ENCODE data around the gene PHF5A.
"Not testable (repeated sequence)": the region's sequence is repeated elsewhere in the genome, so short reads cannot be mapped to it uniquely, and the experiment has no call there.

The PHF5A gene

DNA sequence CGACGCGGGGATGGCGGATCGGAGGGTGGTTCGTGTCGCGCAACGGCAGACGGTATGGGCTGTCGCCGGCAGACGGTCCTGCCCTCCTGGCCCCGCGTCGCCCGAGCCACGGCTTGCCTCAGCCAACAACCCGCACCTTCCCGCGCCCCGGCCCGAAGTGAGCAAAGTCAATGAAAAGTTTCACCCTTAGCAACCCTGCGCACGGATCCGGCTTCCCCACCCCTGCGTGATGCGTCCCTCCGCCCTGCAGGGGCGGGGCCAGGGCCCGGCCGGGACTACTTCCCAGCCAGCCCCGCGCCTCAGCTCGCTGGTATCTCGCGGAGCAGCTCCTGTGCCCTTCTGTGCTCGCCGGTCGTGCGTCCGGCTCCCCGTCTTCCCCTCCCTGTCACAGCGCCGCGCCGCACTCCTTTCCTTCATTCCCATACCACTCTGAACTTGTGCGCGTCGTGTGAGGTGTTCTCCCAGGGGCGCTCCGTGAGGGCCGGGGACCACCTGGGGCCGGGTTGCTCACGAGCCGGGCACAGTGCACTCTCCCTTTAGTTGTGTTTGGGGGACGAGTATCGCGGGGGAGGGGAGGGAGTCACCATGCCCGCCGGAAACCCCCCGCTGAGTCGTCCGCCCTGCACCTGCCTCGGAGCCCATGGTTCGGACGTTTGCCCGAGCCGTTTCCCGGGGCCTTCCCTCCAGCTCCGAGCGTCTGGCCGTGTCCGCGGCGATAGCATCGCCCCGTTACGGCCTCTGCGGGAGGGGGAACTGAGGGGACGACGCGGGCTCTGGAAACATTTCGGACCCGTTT, 21.7 kb downstream of the PHF5A start, which contains the start of gene TOB2:
Gene TOB2 (minus strand): TSS at position 163 of the 796 bp plus-strand sequence. CDS start 9,456 bp downstream, outside the sequence.
- DNase-seq: peak; percentile 84

DNA sequence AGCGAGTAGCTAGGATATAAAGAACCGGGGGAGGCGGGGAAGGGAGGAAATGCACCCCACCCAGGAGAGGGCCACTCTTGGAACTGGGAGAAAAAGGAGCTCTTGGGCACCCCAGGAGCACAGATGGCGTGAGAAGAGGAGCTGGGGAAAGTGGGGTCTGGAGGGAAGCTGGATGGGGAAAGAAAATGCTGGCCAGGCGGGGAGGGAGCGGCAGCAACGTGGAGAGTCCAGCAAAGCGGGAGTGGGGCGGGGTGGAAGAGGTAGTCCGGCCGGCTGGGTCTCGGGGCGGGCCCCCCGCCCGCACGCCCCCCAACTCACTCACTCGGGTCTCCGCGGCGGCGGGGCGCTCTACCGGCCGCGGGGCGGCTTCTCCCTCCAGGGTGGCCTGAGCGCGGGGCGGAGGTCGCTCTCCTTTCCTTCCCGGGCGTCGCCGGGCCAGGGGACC, 22.4 kb downstream of the PHF5A start:
- DNase-seq: no peak

DNA sequence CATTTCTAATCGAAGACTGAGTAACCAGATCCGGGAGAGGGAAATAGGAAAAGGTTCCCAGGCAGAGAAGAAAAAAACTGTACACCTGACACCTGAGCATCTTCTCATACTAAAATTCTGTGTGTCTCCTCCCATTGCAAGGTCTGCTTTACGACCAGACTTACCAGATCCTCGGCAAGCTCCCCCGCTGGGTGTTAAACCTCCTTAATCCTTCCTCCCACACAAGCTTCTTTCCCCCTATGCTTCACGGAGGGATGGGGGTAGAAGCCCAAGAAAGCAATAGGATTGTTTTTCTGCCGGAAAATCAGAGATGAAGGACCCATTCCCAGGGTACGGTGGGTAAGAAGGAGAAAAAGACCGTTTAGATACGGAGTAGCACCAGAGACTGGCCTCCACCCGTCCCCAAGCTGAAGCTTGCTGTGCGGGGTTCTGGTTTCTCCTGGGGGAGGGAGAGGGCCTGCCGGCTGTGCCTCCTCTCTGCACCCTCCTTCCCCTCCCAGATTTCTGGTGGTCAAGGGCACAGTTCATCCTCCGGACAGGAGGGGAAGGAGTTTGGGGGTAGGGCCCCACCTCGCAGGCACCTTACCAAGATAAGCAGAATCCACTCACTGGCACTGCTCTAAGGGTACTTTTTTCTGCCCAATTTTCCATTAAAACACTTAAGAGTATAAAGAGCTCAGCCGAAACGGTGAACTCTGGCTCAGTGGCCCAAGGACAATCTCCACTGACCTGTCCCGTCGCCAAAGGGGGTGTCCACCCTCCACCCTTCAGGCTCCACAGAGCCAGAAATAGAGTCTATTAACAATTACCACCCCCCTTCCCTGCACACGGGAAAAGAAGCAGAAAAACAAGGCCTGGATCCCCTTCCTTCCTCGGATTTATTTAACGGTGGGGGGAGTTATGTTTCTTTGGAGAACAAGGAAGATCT, 23.1 kb downstream of the PHF5A start:
- DNase-seq: no peak

DNA sequence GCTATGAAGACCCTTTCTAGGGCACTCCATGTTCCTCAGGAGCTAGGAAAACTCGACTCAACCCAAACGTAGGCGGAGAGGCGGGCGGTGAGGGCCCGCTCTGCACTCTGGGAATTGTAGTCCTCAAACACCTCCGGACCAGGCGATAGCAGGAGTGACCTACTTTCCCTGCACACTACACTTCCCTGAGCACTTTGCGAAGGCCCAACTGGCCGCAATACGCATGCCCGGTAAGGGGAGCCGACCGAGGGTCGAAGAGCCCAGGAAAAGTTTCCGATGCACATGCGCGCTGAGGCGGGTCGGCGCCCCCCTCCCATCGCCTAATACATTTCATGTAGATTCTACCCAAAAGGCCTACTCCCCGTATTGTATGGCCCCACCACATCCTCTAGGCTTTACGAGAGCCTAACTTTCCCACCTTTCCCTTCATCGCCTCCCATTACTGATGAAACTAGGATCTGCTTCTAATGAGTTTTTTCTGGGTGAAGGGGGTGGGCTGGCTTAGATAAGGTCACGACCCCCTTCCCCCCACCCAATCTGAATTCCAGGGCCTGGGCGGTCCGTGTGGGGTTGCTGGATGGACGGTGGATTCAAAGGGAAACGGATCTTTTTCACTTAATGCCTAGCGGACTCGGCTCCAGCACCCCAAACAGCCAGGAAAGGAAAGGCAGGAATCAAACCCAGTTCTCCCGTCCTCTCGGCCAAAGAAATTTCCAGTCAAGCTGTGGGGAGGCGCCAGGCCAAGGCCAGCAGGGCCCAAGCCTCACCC, 23.9 kb downstream of the PHF5A start:
- peak; percentile 97 for DNase-seq

DNA sequence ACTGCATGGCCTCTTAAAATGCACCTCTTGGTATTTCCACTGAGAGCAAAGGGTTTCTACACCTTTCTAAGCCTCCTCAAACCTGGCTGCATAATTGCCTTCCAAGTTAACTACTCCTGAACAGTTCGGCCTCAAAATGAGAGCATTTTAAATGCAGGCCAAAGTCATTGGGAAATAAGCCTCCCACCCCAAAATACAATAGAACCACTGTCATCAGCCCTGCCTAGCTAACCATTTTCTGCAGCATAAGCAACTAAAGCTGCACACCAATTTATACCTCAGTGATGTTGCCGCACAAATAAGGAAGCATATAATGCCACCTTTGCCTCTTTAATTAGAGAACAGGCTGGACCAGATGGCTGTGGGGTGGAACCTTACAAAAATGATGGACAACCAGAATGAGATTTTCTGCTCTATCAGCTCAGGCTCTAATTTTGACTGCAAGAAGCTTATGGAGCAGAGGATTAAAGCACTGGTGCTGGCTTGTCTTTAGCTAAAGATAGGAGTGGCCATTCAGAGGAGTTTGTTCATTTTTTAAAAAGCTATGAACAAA, 26.2 kb downstream of the PHF5A start:
- no peak for DNase-seq

GRCh38 chr22:41440511-41440910, 28.0 kb downstream of the PHF5A start:
- DNase-seq: not testable (repeated sequence)

DNA sequence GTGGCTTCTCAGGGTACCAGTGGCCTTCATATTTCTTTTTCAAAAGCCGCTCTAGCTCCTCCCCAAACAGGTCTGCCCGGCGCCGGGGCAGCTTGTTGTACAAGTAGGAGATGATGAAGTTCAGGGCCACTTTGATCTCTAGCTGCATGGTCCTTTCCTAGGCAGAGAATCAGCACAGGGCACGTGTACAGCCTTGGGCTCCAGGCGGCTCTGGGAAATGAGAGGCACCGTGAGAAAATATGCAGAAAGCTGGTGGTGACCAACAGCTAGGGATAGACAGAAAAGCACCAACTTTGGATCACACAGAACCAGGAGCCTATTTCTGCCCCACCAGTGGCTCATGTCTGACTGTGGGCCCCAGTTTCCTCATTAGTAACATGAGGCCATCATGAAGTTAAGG, 31.3 kb downstream of the PHF5A start:
- no peak for DNase-seq

DNA sequence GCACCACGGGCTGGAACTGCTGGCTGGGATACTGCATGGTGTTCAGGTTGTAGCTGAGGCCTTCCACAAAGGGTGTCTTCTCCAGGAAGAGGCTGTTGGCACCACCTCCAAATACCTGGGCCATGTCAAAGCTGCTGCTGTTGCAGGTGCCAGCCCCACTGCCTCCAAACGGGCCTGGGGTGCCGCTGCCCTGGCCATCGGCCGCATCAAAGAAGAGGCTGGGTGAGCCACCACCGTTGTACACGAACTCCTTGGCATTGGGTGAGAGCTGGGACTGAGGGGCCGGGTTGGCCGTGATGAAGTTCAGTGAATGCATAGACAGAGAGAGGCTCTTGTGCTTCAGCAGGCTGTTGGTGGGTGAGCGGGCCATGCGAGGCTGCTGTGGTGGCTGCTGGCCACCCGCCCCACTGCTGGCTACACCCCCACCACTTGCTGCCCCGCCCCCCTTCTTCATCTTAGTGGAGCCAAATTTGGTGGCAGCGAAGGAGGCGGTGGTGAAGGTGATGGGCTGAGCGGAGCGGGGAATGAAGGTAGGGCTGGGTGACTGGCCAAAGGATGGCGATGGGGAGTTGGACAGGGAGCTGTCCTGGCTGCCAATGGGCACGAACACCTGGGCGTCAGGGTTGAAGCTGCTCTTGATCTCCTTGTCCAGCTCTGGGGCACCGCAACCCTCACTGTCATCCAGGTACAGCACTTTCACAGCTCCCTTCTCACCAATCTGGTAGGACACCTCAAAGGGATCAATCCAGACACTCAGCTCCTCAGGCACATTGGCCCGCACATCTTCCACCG, 32.0 kb downstream of the PHF5A start:
- DNase-seq: no peak

GRCh38 chr22:41435560-41435959, 32.9 kb downstream of the PHF5A start:
- no peak for DNase-seq

DNA sequence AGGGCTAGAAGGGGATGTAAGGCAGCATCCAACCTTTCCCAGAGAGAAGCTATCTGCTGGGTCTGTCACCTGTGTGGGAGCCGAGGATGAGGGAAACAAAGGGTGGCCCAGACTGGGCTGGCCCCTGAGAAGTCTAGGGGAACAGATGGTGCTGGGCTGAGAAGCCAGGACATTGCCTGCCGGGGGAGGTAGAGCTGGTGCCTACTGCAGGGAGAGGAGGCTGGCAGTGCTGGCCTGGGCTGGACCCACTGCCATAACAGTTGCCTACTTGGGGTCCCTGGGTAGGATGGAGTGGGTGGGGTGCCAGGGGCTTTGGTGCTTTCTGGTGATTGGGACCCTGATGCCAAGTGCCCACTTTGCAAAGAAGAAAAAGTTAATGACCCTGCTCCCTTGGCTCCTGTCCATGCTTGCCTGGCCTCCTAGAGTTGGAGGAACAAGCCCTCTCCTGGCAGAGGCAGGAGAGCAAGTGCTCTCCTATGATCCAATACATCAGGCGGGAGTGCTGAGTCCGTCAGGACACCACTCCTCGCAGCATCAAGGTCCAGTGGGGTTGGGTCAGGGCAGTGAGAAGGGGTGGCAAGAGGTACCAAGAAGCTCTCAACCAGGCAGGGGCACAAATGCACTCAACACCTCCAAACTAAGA, 34.0 kb downstream of the PHF5A start:
- not testable (repeated sequence) for DNase-seq

DNA sequence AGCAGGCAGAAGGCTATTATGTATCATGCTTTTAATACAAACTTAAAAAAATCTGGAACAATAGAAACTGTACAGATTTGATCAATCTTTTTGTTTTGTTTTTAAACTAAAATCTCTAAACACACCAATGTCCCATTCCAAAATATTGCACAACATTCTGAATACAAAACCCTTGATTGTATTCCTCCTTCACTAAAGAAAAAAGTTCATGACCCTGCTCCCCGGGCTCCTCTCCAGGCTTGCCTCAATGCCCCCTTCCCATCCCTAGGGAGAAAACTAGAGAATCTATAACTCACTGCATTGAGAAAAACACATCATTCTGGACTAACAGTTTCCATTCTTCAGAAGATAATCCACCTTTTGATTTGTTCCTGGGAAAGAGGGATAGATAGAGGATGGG, 35.0 kb downstream of the PHF5A start:
- not testable (repeated sequence) for DNase-seq

DNA sequence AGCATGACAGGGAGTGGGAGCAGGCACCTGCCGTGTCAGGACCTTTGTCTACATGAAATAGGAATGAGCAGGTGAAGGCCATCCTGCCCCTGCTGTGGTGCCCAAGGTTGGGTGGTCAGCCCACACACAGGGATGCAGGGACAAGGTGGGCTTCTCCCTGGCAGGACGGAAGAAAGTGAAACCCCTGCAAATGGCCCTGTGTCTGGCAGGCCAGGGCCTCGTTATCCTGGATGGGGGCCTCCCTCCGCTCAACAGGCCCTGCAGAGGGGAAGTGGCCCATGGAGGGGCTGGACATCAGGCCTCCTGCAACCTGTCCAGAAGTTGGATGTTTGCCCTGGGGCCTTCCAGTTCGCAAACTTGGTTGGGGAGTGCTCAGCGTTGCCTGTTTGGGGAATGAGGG, 36.8 kb downstream of the PHF5A start:
- no peak for DNase-seq

- DNase-seq: no peak
These were observed 38.5 kb downstream of the PHF5A start for GRCh38 chr22:41429951-41430332.

DNA sequence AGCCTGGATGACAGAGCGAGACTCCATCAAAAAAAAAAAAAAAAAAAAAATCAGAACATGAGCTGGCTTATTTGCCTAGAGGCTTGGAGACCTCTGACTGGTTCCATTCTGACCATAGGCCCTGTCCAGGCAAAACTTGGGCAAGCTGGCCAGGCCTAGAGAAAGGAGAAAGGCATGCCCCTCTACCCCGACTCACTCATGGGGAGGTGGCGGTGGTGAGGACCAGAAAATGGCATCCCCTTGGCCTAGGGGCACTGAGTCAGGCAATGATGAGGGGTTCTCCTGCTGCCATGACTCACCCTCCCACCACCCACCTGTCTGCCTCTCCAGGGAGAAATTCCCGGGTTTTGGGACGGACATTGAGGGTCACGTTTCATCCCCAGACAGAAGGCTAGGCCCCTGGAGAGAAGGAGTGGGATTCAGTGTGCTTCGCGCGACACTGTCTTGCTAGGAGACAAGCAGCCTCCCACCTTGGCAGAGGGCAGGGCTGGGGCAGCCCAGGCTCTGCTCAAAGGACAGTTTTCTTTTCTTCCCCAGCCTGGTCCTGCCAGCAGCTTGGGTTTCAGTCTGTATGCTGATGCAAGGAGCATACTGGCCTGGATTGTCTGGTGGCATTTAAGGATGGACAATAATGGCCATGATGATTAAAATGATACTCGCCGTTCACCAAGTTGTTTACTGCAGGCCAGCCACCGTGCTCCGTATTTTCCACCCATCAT, 39.1 kb downstream of the PHF5A start:
- DNase-seq: no peak

DNA sequence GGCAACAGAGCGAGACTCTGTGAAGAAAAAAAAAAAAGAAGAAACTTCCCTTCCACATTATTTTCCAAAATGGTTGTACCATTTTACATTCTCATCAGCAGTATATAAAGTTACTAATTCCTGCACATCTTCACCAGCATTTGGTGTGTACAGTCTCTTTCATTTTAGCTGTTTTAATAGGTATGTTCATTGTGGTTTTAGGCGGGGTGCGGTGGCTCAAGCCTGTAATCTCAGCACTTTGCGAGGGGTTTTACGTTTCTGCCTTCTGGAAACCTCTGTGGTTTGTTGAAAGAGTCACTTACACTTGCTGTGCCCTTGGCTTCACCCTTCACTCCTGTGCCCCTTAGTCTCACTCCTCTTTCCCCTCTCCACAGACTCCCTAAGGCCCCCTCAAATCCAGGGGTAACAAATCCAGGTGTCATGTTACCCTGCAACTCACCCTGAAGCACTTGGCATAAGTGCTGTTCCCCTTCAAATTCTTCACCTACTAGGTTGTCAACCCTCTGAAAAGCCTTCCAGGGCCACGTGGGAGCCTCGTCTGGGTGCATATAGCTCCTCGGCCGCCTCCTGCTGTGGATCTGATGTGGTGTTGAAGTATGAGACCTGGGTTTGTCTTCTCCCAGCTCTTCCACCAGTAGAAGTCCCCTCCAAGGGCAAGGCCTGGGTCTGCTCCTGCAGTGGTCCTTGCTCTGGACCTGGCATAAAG, 42.7 kb downstream of the PHF5A start:
- DNase-seq: no peak

DNA sequence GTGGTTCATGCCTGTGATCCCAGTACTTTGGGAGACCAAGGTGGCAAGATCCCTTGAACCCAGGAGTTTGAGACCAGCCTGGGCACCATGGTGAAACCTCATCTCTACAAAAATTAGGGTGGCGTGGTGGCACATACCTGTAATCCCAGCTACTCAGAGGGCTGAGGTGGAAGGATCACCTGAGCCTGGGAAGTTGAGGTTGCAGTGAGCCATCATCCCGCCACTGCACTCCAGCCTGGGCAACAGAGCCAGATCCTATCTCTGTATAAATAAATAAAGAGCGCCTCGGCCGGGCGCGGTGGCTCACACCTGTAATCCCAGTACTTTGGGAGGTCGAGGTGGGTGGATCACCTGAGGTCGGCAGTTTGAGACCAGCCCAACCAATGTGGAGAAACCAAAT, 49.8 kb downstream of the PHF5A start:
- no peak for DNase-seq

- DNase-seq: no peak
These were observed 50.7 kb downstream of the PHF5A start for GRCh38 chr22:41417622-41418390.

- DNase-seq: no peak
These were observed 52.9 kb downstream of the PHF5A start for GRCh38 chr22:41415554-41415953.

Data from NCI-H446 treated with DMSO at 0.1 percent for 48 hours (cell line).